CD8-positive, alpha-beta memory T cell (primary cell): ENCODE results near the gene ARID4A. TPM values are rescaled to one million over a fixed set of nuclear protein-coding genes. Genes with fewer than 3 reads are reported as not detected.

Experiments used
- CTCF ChIA-PET: fragments of 350-600 bp; sonication (Branson Sonifier 250); formaldehyde crosslinking; loops from one replicate; lab custom pipeline; 2021; ENCODE audit warnings: antibody characterized with exemption; lab: Charles Lee
- POLR2A ChIA-PET: fragments of 350-600 bp; sonication (Branson Sonifier 250); formaldehyde crosslinking; loops from one replicate; lab custom pipeline; 2021; ENCODE audit warnings: antibody characterized with exemption; lab: Charles Lee
- DNase-seq, 5 donors: peaks; one replicate each; pipeline versions ENCODE4 v3.0.0 to v3.0.0-alpha.2; 2020 to 2022; ENCODE audit warnings: mixed read lengths in 1 of 5
- H3K27ac ChIP-seq: one replicate; pipeline ENCODE4 v1.7.0; 2013; ENCODE audit warnings: low read depth, mild to moderate bottlenecking, low read length, moderate library complexity
- H3K27me3 ChIP-seq: 2 replicates; pipeline ENCODE4 v1.7.0; 2013; ENCODE audit warnings: low read length, mild to moderate bottlenecking; ENCODE audit not compliant: insufficient read depth, poor library complexity, severe bottlenecking
- H3K36me3 ChIP-seq: 2 replicates; pipeline ENCODE4 v1.7.0; 2013; ENCODE audit warnings: mild to moderate bottlenecking, low read length, moderate library complexity; ENCODE audit not compliant: insufficient read depth
- H3K4me1 ChIP-seq: 2 replicates; pipeline ENCODE4 v1.7.0; 2013; ENCODE audit warnings: mild to moderate bottlenecking, low read length, moderate library complexity; ENCODE audit not compliant: insufficient read depth
- H3K4me3 ChIP-seq: 2 replicates; pipeline ENCODE4 v1.7.0; 2013; ENCODE audit warnings: mild to moderate bottlenecking, low read length
- H3K9me3 ChIP-seq: 2 replicates; pipeline ENCODE4 v1.7.0; 2013; ENCODE audit warnings: mild to moderate bottlenecking, low read length
- H3K27ac Mint-ChIP-seq, 8 donors: one replicate each; pipeline ENCODE4 v1.8.0; 2020 to 2021; ENCODE audit warnings: mixed read lengths in 8 of 8, mild to moderate bottlenecking in 6 of 8, inconsistent platforms in 3 of 8, moderate library complexity in 3 of 8
- H3K27me3 Mint-ChIP-seq, 2 donors: one replicate each; pipeline ENCODE4 v1.8.0; 2020 to 2021; ENCODE audit warnings: mixed read lengths in 2 of 2, mild to moderate bottlenecking in 1 of 2, moderate library complexity in 1 of 2
- H3K36me3 Mint-ChIP-seq, 3 donors: one replicate each; pipeline ENCODE4 v1.8.0; 2020 to 2021; ENCODE audit warnings: mixed read lengths in 3 of 3, inconsistent platforms in 1 of 3, mild to moderate bottlenecking in 1 of 3
- H3K4me1 Mint-ChIP-seq, 3 donors: one replicate each; pipeline ENCODE4 v1.8.0; 2020 to 2021; ENCODE audit warnings: mixed read lengths in 3 of 3, inconsistent platforms in 1 of 3, mild to moderate bottlenecking in 1 of 3
- H3K4me3 Mint-ChIP-seq, 7 donors: one replicate each; pipeline ENCODE4 v1.8.0; 2020 to 2021; ENCODE audit warnings: mixed read lengths in 7 of 7, mild to moderate bottlenecking in 6 of 7, moderate library complexity in 4 of 7, inconsistent platforms in 2 of 7
- H3K9me3 Mint-ChIP-seq, 5 donors: one replicate each; pipeline ENCODE4 v1.8.0; 2020 to 2022; ENCODE audit warnings: mixed read lengths in 5 of 5, mild to moderate bottlenecking in 3 of 5, moderate library complexity in 2 of 5, inconsistent platforms in 1 of 5
- polyA plus RNA-seq: library from polyadenylated mRNA; unstranded; fragments of 300-500 nt; fragmentation: Illumina TruSeq; gene quantifications from one replicate; pipeline ENCODE4 v1.2.3, GENCODE V29; 2021
- total RNA-seq, 2 experiments: library from RNA; stranded (reverse); gene quantifications; one replicate each; pipeline ENCODE4 v1.2.3, GENCODE V29; 2021

ARID4A gene
- total and polyA plus RNA-seq, 3 experiments from 2014 or later = 19.6 to 38.3 (median 20.4) TPM

DNA sequence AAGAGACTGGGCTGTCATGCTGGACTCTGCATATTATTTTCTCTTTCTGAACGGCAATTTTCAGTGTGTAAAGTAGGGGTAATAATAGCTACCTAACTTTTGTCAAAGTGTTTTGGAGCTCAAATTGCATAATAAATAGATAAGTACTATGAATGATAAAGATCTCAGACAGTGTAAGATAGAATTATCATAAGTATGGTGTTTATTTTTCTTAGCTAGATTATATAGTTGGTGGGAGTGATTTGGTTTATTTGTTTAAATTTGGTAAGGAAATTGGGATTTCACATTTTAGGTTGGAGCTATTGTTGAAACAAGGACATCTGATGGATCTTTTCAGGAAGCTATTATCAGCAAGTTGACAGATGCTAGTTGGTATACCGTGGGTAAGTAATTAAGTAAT lies 7.4 kb downstream of the ARID4A start:
- Histone ChIP-seq H3K9me3 (no peaks in the 10 kb centered on the region), H3K4me1 (peaks cover 2% of the 10 kb centered on the region), H3K27ac (no peak overlapping the region), H3K4me3 (no peak overlapping the region), H3K36me3 (peaks cover 20% of the 10 kb centered on the region), H3K27me3 (no peaks in the 10 kb centered on the region)
- DNase-seq = no peak
- ChIA-PET POLR2A (interaction anchor here (0.8 kb wide), 1 partner anchor 8 kb away, joined by 3 read pairs; no protein-coding TSS in a partner anchor), CTCF (interaction anchor here (1.0 to 1.3 kb wide), 2 partner anchors 8 to 122 kb away, joined by 3 read pairs; partner anchors contain the start of genes ARID4A, KIAA0586 and TIMM9)
- H3K36me3 Mint-ChIP-seq = peaks cover 5 to 76% (median 18%) of the 10 kb centered on the region in 3 donors
- H3K27ac Mint-ChIP-seq = peak overlapping the region in 2 of 8 donors; percentile 22 to 61
- H3K4me3 Mint-ChIP-seq = no peak overlapping the region
- H3K9me3 Mint-ChIP-seq = no peaks in the 10 kb centered on the region
- H3K27me3 Mint-ChIP-seq = no peaks in the 10 kb centered on the region
- H3K4me1 Mint-ChIP-seq = peaks cover 28 to 73% (median 41%) of the 10 kb centered on the region in 3 donors

DNA sequence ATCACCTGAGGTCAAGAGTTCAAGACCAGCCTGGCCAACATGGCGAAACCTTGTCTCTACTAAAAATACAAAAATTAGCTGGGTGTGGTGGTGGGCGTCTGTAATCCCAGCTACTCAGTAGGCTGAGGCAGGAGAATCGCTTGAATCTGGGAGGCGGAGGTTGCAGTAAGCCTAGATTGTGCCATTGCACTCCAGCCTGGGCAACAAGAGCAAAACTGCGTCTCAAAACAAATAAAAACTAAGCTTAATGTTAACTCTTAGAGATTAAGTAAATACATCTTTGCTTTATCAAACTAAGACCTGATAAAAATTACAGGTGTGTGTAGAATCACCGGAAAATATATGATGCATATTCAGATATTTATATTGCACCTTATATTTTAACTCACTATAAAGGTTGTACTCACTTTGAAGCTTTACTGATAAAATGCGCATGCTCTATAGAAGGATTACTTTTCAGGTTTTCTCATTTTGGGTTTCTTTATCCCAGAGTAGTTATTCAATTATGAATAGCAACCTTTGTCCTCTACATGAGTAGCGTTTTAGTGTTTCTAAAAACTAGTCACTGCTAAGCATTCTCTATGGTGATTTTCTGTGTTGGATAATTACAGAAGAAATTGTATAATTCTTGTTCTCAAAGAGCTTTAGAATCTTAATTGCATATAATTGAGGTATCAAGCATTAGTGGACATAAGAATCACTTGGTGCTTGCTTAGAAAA lies 9.4 kb downstream of the ARID4A start:
- Histone ChIP-seq H3K27me3 (no peaks in the 10 kb centered on the region), H3K36me3 (peaks cover 20% of the 10 kb centered on the region), H3K9me3 (no peaks in the 10 kb centered on the region), H3K27ac (no peak overlapping the region), H3K4me3 (no peak overlapping the region), H3K4me1 (no peaks in the 10 kb centered on the region)
- POLR2A ChIA-PET = no interaction called here
- Mint-ChIP-seq H3K36me3 (peaks cover 5 to 74% (median 21%) of the 10 kb centered on the region in 3 donors), H3K4me1 (peaks cover 25 to 67% (median 33%) of the 10 kb centered on the region in 3 donors), H3K27ac (peak overlapping the region in 1 of 8 donors; percentile 50), H3K27me3 (no peaks in the 10 kb centered on the region), H3K4me3 (no peak overlapping the region), H3K9me3 (no peaks in the 10 kb centered on the region)
- CTCF ChIA-PET = interaction anchor here (1.1 kb wide), 1 partner anchor 89 kb away, joined by 3 read pairs; no protein-coding TSS in a partner anchor
- DNase-seq = no peak

DNA sequence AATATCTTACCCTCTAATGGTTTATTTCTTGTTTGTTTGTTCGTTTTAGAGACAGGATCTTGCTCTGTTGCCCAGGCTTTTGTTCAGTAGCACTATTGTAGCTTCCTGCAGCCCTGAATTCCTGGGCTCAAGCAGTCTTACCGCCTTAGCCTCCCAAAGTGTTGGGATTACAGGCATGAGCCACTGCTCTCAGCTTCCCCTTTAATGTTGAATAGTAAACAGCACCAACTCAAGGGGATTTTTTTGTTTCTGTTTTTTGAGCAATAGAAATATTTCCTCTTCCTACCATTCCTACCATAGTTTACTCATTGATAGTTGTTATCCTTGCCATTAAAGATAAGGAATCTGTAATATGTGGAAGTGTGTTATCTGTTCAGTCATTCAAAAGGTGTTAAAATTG lies 10.7 kb downstream of the ARID4A start:
- no peak for DNase-seq
- ChIA-PET CTCF (no interaction called here), POLR2A (no interaction called here)
- H3K36me3 Mint-ChIP-seq = peaks cover 5 to 78% (median 21%) of the 10 kb centered on the region in 3 donors
- Histone ChIP-seq H3K27me3 (no peaks in the 10 kb centered on the region), H3K36me3 (peaks cover 14% of the 10 kb centered on the region), H3K4me3 (no peak overlapping the region), H3K9me3 (no peaks in the 10 kb centered on the region), H3K4me1 (no peaks in the 10 kb centered on the region), H3K27ac (no peak overlapping the region)
- peaks cover 22 to 71% (median 32%) of the 10 kb centered on the region in 3 donors for H3K4me1 Mint-ChIP-seq
- no peaks in the 10 kb centered on the region for H3K9me3 Mint-ChIP-seq
- no peaks in the 10 kb centered on the region for H3K27me3 Mint-ChIP-seq
- H3K27ac Mint-ChIP-seq = peak overlapping the region in 2 of 8 donors; percentile 24 to 56
- H3K4me3 Mint-ChIP-seq = no peak overlapping the region

DNA sequence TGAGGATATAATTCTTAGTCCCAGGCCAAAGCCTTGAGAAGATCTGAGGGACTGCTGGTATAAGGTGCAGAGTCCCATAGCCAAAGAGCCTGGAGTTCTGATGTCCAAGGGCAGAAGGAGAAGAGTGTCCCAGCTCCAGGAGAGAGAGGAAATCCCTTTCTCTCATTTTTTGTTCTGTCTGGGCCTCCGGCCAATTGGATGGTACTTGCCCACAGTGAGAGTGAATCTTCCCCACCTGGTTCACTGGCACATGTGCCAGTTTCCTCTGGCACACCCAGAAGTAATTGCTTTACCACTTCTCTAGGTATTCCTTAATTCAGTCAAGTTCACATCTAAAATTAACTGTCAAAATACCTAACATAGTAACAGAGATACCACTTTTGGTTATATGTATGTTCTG lies 15.3 kb downstream of the ARID4A start:
- CTCF ChIA-PET = no interaction called here
- no peaks in the 10 kb centered on the region for H3K36me3 ChIP-seq
- no peaks in the 10 kb centered on the region for H3K9me3 ChIP-seq
- Mint-ChIP-seq H3K4me3 (no peak overlapping the region), H3K27ac (peak overlapping the region in 4 of 8 donors; percentile 59 to 75 (median 64)), H3K36me3 (peaks cover 7 to 66% (median 16%) of the 10 kb centered on the region in 3 donors), H3K9me3 (no peaks in the 10 kb centered on the region), H3K27me3 (no peaks in the 10 kb centered on the region), H3K4me1 (peaks cover 11 to 42% (median 22%) of the 10 kb centered on the region in 3 donors)
- DNase-seq = no peak
- H3K4me1 ChIP-seq = no peaks in the 10 kb centered on the region
- H3K4me3 ChIP-seq = no peak overlapping the region
- H3K27me3 ChIP-seq = no peaks in the 10 kb centered on the region
- no peak overlapping the region for H3K27ac ChIP-seq
- POLR2A ChIA-PET = interaction anchor here (1.3 kb wide), 1 partner anchor 16 kb away, joined by 4 read pairs; the partner anchor contains the start of gene ARID4A

DNA sequence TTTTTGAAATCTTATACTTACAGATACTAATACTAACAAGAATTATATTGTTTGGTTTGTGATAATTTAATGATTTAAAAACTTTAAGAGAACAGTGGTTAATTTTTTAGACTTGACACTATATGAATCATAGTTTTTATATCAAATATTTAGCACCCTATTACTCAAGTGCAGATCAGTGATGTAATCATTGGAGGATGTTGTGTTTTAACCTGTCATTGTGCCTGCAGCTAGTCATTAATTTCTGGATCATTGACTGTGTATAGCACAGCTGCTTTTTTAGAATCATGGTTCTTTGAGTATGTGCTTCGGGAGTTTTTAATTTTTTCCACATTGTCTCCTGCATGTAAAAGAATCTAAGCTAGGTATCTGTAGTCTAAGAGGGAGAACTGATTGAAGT lies 17.3 kb downstream of the ARID4A start:
- no peaks in the 10 kb centered on the region for H3K36me3 ChIP-seq
- H3K9me3 ChIP-seq = no peaks in the 10 kb centered on the region
- H3K27me3 Mint-ChIP-seq = no peaks in the 10 kb centered on the region
- peaks cover 3 to 63% (median 12%) of the 10 kb centered on the region in 3 donors for H3K36me3 Mint-ChIP-seq
- H3K27ac Mint-ChIP-seq = peak overlapping the region in 2 of 8 donors; percentile 35 to 64
- POLR2A ChIA-PET = no interaction called here
- H3K27me3 ChIP-seq = no peaks in the 10 kb centered on the region
- no peaks in the 10 kb centered on the region for H3K9me3 Mint-ChIP-seq
- H3K4me3 ChIP-seq = no peak overlapping the region
- H3K4me1 Mint-ChIP-seq = peaks cover 6 to 26% (median 13%) of the 10 kb centered on the region in 3 donors
- no peak overlapping the region for H3K27ac ChIP-seq
- no peak for DNase-seq
- H3K4me3 Mint-ChIP-seq = peak overlapping the region in 1 of 7 donors; percentile 13
- CTCF ChIA-PET = no interaction called here
- H3K4me1 ChIP-seq = no peaks in the 10 kb centered on the region

DNA sequence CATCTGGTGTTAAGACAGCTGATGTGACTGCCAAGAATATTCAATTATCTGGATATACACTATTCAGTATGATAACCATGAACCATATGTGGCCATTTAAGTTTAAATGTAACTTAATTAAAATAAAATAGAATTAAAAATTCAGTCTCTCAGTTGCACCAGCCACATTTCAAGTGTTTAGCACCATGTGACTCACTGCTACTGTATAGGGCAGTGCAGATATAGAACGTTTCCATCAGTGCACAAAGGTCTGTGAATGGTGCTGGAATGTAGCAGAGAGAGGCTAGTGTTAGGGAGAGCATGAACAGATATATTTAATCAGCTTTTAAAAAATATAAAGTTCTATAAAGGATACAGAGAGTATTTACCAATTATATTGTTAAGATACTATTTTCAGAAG lies 28.7 kb downstream of the ARID4A start:
- no peak overlapping the region for H3K4me3 Mint-ChIP-seq
- Histone ChIP-seq H3K36me3 (peaks cover 41% of the 10 kb centered on the region), H3K27me3 (no peaks in the 10 kb centered on the region), H3K4me1 (peaks cover 12% of the 10 kb centered on the region), H3K27ac (no peak overlapping the region), H3K4me3 (no peak overlapping the region), H3K9me3 (no peaks in the 10 kb centered on the region)
- POLR2A ChIA-PET = interaction anchor here (1.1 kb wide), 1 partner anchor 29 kb away, joined by 3 read pairs; the partner anchor contains the start of gene ARID4A
- peaks cover 15 to 25% (median 16%) of the 10 kb centered on the region in 3 donors for H3K4me1 Mint-ChIP-seq
- no peak for DNase-seq
- H3K27ac Mint-ChIP-seq = peak overlapping the region in 2 of 8 donors; percentile 11 to 64
- peaks cover 0 to 65% (median 8%) of the 10 kb centered on the region in 3 donors for H3K36me3 Mint-ChIP-seq
- no peaks in the 10 kb centered on the region for H3K27me3 Mint-ChIP-seq
- CTCF ChIA-PET = interaction anchor here (1.1 kb wide), 1 partner anchor 29 kb away, joined by 3 read pairs; the partner anchor contains the start of gene ARID4A
- no peaks in the 10 kb centered on the region for H3K9me3 Mint-ChIP-seq

DNA sequence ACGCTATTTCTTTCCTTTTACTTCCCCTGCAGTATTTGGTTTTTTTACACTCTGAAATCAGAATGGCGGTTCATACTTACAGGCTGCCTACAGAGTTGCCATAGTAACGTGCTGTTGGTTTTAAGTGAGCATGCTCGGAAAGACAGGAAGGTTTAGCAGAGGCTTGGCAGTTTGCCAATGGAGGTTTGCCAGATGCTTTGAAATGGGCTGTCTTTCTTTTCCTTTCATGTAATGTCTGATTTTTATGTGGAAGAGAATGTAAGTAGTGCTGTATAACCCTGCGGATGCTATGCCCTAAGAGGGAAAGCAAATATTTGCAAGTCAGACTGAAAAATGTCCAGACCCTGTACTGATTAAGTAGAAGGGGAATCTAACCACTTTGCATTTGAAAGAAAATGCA lies 32.8 kb downstream of the ARID4A start:
- Histone ChIP-seq H3K27me3 (no peaks in the 10 kb centered on the region), H3K36me3 (peaks cover 22% of the 10 kb centered on the region), H3K9me3 (no peaks in the 10 kb centered on the region), H3K27ac (peak overlapping the region; percentile 45), H3K4me3 (peak overlapping the region; percentile 22), H3K4me1 (peaks cover 12% of the 10 kb centered on the region)
- ChIA-PET CTCF (no interaction called here), POLR2A (no interaction called here)
- peaks cover 16 to 37% (median 34%) of the 10 kb centered on the region in 3 donors for H3K4me1 Mint-ChIP-seq
- H3K9me3 Mint-ChIP-seq = no peaks in the 10 kb centered on the region
- peak; percentile 77 to 95 (median 94) for DNase-seq
- no peaks in the 10 kb centered on the region for H3K27me3 Mint-ChIP-seq
- peaks cover 4 to 57% (median 12%) of the 10 kb centered on the region in 3 donors for H3K36me3 Mint-ChIP-seq
- peak overlapping the region; percentile 86 to 98 (median 93) for H3K27ac Mint-ChIP-seq
- H3K4me3 Mint-ChIP-seq = peak overlapping the region; percentile 5 to 67 (median 51)

DNA sequence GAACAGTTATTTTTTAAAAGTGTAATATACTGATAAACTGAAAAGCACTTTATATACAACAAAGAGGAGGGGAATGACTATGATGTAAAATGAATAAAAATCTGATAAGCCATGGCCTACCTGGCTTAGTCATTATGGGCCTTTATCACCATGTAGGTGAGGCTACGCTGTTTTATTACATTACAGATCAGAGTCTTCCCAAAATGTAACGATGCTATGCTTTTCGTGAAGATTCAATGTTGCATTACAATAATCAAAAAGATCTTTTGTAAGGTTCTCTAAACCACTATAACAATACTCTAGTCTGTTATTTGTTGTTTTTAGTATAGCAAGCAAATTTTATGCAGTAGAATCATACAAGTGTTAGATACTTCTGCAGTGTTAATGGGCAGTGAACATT lies 34.2 kb downstream of the ARID4A start:
- Histone ChIP-seq H3K36me3 (peaks cover 16% of the 10 kb centered on the region), H3K27me3 (no peaks in the 10 kb centered on the region), H3K4me1 (peaks cover 12% of the 10 kb centered on the region), H3K4me3 (no peak overlapping the region), H3K9me3 (no peaks in the 10 kb centered on the region), H3K27ac (no peak overlapping the region)
- Mint-ChIP-seq H3K4me1 (peaks cover 16 to 37% (median 34%) of the 10 kb centered on the region in 3 donors), H3K36me3 (peaks cover 4 to 59% (median 12%) of the 10 kb centered on the region in 3 donors), H3K27me3 (no peaks in the 10 kb centered on the region), H3K4me3 (no peak overlapping the region), H3K27ac (peak overlapping the region in 4 of 8 donors; percentile 21 to 60 (median 50)), H3K9me3 (no peaks in the 10 kb centered on the region)
- ChIA-PET POLR2A (no interaction called here), CTCF (no interaction called here)
- DNase-seq = no peak
